Progenitor cell of endocrine pancreas (in vitro differentiated cells): Measurements from ENCODE around the gene PDIA6. TPM values are rescaled to one million over a fixed set of nuclear protein-coding genes. Genes with fewer than 3 reads are reported as not detected.

Experiments
- DNase-seq: peaks from one replicate; pipeline ENCODE4 v3.0.0; 2021; ENCODE audit warnings: low spot score; ENCODE audit not compliant: unreplicated experiment
- H3K27ac Mint-ChIP-seq: 2 replicates; pipeline ENCODE4 v1.8.0; 2021; ENCODE audit warnings: mild to moderate bottlenecking, moderate library complexity, mixed read lengths
- H3K27me3 Mint-ChIP-seq: 2 replicates; pipeline ENCODE4 v1.8.0; 2021; ENCODE audit warnings: mixed read lengths
- H3K36me3 Mint-ChIP-seq: 2 replicates; pipeline ENCODE4 v1.8.0; 2022; ENCODE audit warnings: mixed read lengths; ENCODE audit not compliant: insufficient read depth
- H3K4me1 Mint-ChIP-seq: 2 replicates; pipeline ENCODE4 v1.8.0; 2021; ENCODE audit warnings: low read depth, mixed read lengths
- H3K4me3 Mint-ChIP-seq: 2 replicates; pipeline ENCODE4 v1.8.0; 2021; ENCODE audit warnings: low read depth, mild to moderate bottlenecking, moderate library complexity, mixed read lengths
- H3K9me3 Mint-ChIP-seq: 2 replicates; pipeline ENCODE4 v1.8.0; 2021; ENCODE audit warnings: low read depth, mixed read lengths
- total RNA-seq: library from RNA; stranded (reverse); gene quantifications from 2 replicates; pipeline ENCODE4 v1.2.1, GENCODE V29; 2021
- TF ChIP-seq, protein P1 (sequence below): fragments of 200-600 bp; sonication (generic); IDR thresholded peaks from one replicate; pipeline ENCODE4 v1.5.0; 2021; ENCODE audit warnings: antibody characterized with exemption, mild to moderate bottlenecking; ENCODE audit not compliant: unreplicated experiment

PDIA6 gene
- total RNA-seq, 1 donor from 2014 or later = 249 TPM

- H3K4me3 Mint-ChIP-seq = no peak overlapping the region
Observed at GRCh38 chr2:10775021-10775780, 37.4 kb downstream of the PDIA6 start.

DNA sequence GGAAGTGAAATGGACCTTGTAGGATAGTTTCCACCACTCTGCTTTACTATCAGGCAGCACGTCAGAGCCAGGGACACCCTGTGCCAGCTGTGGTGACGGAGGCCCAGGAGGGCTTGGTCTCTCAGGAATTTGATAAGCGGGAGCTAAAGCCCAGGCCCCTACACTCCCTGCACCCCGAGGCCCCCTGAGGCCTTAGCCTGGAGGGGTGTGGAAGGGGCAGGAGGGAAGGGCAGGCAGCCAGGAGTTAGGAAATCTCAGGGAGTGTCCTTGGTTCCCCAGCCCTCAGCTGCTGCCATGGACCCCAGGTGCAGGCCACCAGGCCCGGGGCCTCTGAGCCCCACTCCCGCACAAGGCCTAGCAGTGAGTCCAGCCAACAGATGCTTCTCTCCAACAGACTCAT lies 38.2 kb downstream of the PDIA6 start:
- no peaks in the 10 kb centered on the region for H3K9me3 Mint-ChIP-seq
- TF ChIP-seq, protein P1, sequence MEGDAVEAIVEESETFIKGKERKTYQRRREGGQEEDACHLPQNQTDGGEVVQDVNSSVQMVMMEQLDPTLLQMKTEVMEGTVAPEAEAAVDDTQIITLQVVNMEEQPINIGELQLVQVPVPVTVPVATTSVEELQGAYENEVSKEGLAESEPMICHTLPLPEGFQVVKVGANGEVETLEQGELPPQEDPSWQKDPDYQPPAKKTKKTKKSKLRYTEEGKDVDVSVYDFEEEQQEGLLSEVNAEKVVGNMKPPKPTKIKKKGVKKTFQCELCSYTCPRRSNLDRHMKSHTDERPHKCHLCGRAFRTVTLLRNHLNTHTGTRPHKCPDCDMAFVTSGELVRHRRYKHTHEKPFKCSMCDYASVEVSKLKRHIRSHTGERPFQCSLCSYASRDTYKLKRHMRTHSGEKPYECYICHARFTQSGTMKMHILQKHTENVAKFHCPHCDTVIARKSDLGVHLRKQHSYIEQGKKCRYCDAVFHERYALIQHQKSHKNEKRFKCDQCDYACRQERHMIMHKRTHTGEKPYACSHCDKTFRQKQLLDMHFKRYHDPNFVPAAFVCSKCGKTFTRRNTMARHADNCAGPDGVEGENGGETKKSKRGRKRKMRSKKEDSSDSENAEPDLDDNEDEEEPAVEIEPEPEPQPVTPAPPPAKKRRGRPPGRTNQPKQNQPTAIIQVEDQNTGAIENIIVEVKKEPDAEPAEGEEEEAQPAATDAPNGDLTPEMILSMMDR = no peak
- no peak overlapping the region for H3K4me3 Mint-ChIP-seq
- peaks cover 1% of the 10 kb centered on the region for H3K36me3 Mint-ChIP-seq
- H3K27me3 Mint-ChIP-seq = no peaks in the 10 kb centered on the region
- DNase-seq = no peak
- H3K4me1 Mint-ChIP-seq = peaks cover 2% of the 10 kb centered on the region
- peak overlapping the region; percentile 37 for H3K27ac Mint-ChIP-seq

More at GRCh38 chr2:10775021-10775780, 37.4 kb downstream of the PDIA6 start:
- Mint-ChIP-seq H3K4me1 (peaks cover 2% of the 10 kb centered on the region), H3K36me3 (peaks cover 1% of the 10 kb centered on the region), H3K27me3 (no peaks in the 10 kb centered on the region), H3K27ac (no peak overlapping the region), H3K9me3 (no peaks in the 10 kb centered on the region)
- DNase-seq = no peak
- TF ChIP-seq, protein P1 = no peak

GRCh38 chr2:10773821-10774341 lies 38.7 kb downstream of the PDIA6 start:
- H3K27me3 Mint-ChIP-seq = no peaks in the 10 kb centered on the region
- DNase-seq = no peak
- H3K27ac Mint-ChIP-seq = peak overlapping the region; percentile 37

DNA sequence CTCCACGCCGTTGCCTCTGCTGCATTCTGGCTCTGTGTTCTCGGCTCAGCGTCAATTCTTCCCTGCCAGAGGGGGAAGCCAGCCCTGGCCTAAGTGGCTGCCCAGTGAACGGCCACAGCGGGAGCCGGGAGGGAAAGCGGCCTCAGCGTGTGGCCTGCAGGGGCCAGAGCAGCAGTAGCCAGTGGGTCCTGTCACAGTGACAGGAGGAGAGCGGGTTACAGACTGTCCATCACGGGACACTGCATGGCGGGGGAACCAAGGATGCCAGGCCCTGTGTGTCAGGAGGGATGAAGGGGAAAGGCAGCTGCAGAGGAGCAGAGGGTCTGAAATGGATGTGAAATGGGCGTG lies 39.7 kb downstream of the PDIA6 start:
- Mint-ChIP-seq H3K4me3 (no peak overlapping the region), H3K4me1 (peaks cover 2% of the 10 kb centered on the region), H3K36me3 (peaks cover 1% of the 10 kb centered on the region), H3K27ac (peak overlapping the region; percentile 78), H3K9me3 (no peaks in the 10 kb centered on the region), H3K27me3 (no peaks in the 10 kb centered on the region)
- no peak for DNase-seq
- TF ChIP-seq, protein P1 = no peak

More at GRCh38 chr2:10773821-10774341, 38.7 kb downstream of the PDIA6 start:
- TF ChIP-seq, protein P1 = no peak
- Mint-ChIP-seq H3K4me1 (peaks cover 2% of the 10 kb centered on the region), H3K9me3 (no peaks in the 10 kb centered on the region), H3K4me3 (no peak overlapping the region), H3K36me3 (peaks cover 1% of the 10 kb centered on the region)

DNA sequence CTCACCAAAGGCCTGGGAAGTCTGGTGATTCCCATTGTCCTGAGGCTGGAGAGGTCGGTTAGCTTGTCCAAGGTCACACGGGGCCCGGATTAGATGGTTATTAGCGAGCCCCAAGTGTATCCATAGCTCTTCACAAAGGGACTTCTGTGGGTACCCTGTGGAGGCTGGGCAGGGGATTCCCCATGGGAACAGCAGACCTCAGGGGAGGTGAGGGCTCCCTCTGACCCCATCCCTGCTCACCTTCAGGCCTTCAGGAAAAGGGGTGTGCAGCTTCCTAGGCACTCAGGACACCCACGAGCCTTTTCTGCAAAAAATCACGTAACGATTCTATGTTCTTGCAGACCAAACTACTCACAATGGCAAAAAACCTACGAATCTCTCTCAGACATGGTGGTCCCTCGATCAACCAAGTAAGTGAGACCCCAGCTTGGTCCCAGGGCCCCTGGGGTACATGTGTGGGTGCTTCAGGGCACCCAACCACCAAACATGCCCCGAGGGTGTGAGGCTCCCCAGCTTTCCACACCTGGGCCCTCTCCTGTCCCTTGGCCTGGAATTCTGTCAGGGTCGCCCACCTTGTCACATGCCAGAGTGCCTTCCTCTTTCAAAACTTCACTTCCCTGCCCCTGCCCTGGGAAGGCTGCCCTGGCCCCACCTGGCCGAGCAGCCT lies 40.3 kb downstream of the PDIA6 start:
- peaks cover under 1% of the 10 kb centered on the region for H3K4me1 Mint-ChIP-seq
- TF ChIP-seq, protein P1 = no peak
- no peak for DNase-seq
- no peaks in the 10 kb centered on the region for H3K36me3 Mint-ChIP-seq
- H3K27me3 Mint-ChIP-seq = no peaks in the 10 kb centered on the region
- no peaks in the 10 kb centered on the region for H3K9me3 Mint-ChIP-seq
- H3K27ac Mint-ChIP-seq = no peak overlapping the region
- H3K4me3 Mint-ChIP-seq = no peak overlapping the region
